Endodermal cell (in vitro differentiated cells): ENCODE measurements around the gene S100A4. TPM values are rescaled to one million over a fixed set of nuclear protein-coding genes. Genes with fewer than 3 reads are reported as not detected.
"Not testable (repeated sequence)": the region's sequence is repeated elsewhere in the genome, so short reads cannot be mapped to it uniquely, and the experiment has no call there.

Experiments
- DNase-seq: peaks from one replicate; pipeline ENCODE4 v3.0.0-alpha.2; 2017
- H3K27ac ChIP-seq: 2 replicates; pipeline ENCODE4 v1.5.1; 2013; ENCODE audit warnings: mild to moderate bottlenecking, low read depth, low read length, moderate library complexity
- H3K27me3 ChIP-seq: 2 replicates; pipeline ENCODE4 v1.6.1; 2013; ENCODE audit warnings: mild to moderate bottlenecking, low read length, moderate library complexity; ENCODE audit not compliant: insufficient read depth, control insufficient read depth, poor library complexity, severe bottlenecking
- H3K36me3 ChIP-seq: 2 replicates; pipeline ENCODE4 v1.7.0; 2013; ENCODE audit warnings: mild to moderate bottlenecking, low read length, moderate library complexity; ENCODE audit not compliant: control insufficient read depth, insufficient read depth
- H3K4me1 ChIP-seq: one replicate; pipeline ENCODE4 v1.7.0; 2013; ENCODE audit warnings: low read length; ENCODE audit not compliant: control insufficient read depth, insufficient read depth
- H3K4me3 ChIP-seq: 2 replicates; pipeline ENCODE4 v1.5.1; 2013; ENCODE audit warnings: mild to moderate bottlenecking, low read length, moderate library complexity
- H3K9ac ChIP-seq: 2 replicates; pipeline ENCODE4 v1.6.1; 2013; ENCODE audit warnings: mild to moderate bottlenecking, low read length, moderate library complexity; ENCODE audit not compliant: poor library complexity, severe bottlenecking; ENCODE audit errors: extremely low read depth
- H3K9me3 ChIP-seq: 2 replicates; pipeline ENCODE4 v1.6.1; 2013; ENCODE audit warnings: mild to moderate bottlenecking, low read length, moderate library complexity; ENCODE audit not compliant: control insufficient read depth
- H3K27ac Mint-ChIP-seq: 2 replicates; pipeline ENCODE4 v1.8.0; 2020; ENCODE audit warnings: mixed read lengths
- H3K27me3 Mint-ChIP-seq: 2 replicates; pipeline ENCODE4 v1.8.0; 2021; ENCODE audit warnings: mild to moderate bottlenecking, mixed read lengths; ENCODE audit not compliant: insufficient read depth
- H3K36me3 Mint-ChIP-seq: 2 replicates; pipeline ENCODE4 v1.8.0; 2020; ENCODE audit warnings: low read depth, mixed read lengths
- H3K4me1 Mint-ChIP-seq: 2 replicates; pipeline ENCODE4 v1.8.0; 2020; ENCODE audit warnings: mixed read lengths
- H3K4me3 Mint-ChIP-seq: 2 replicates; pipeline ENCODE4 v1.8.0; 2020; ENCODE audit warnings: mild to moderate bottlenecking, moderate library complexity, mixed read lengths
- H3K9me3 Mint-ChIP-seq: 2 replicates; pipeline ENCODE4 v1.8.0; 2020; ENCODE audit warnings: mild to moderate bottlenecking, mixed read lengths
- CTCF ChIP-seq: fragments of 200-600 bp; sonication (generic); conservative IDR thresholded peaks from 2 replicates; pipeline ENCODE4 v1.5.0; 2021; ENCODE audit warnings: antibody characterized with exemption, mild to moderate bottlenecking
- WGBS, 2 experiments: methylation state at CpG; one replicate each; pipeline versions ENCODE4 v1.1.5 to v1.1.7; 2013; ENCODE audit warnings: missing lambda C conversion rate in 2 of 2, mixed read lengths in 1 of 2; ENCODE audit not compliant: insufficient coverage in 1 of 2, insufficient read length in 1 of 2; 5-methylcytosine and 5-hydroxymethylcytosine counted together
- total RNA-seq, 2 donors: library from RNA; stranded (reverse); fragmentation: NEBNext Ultra II Directional in 1 of 2; extraction: Animal tissue kit (Norgen Biotek cat#: 25700) in 1 of 2; gene quantifications; 2 replicates in 1 of 2; 3 replicates in 1 of 2; pipeline ENCODE4 v1.2.1, GENCODE V29; 2021

The S100A4 gene
- total RNA-seq, 2 donors from 2014 or later: 4.9 to 6.2 TPM

- Histone ChIP-seq H3K27ac (peak overlapping the region; percentile 67), H3K27me3 (no peaks in the 10 kb centered on the region), H3K36me3 (no peaks in the 10 kb centered on the region), H3K4me3 (peak overlapping the region; percentile 6), H3K9me3 (peaks cover 8% of the 10 kb centered on the region), H3K4me1 (peaks cover 13% of the 10 kb centered on the region), H3K9ac (peak overlapping the region; percentile 77)
- no peak overlapping the region for H3K4me3 Mint-ChIP-seq
- H3K9me3 Mint-ChIP-seq: peaks cover 24% of the 10 kb centered on the region
- H3K27ac Mint-ChIP-seq: peak overlapping the region; percentile 95
- no peaks in the 10 kb centered on the region for H3K27me3 Mint-ChIP-seq
- H3K36me3 Mint-ChIP-seq: peaks cover 3% of the 10 kb centered on the region
- no peak for DNase-seq
- TF ChIP-seq CTCF: no peak
- H3K4me1 Mint-ChIP-seq: peaks cover 27% of the 10 kb centered on the region
Measured at GRCh38 chr1:153578490-153578889, 32.9 kb upstream of the S100A4 start.

- Mint-ChIP-seq H3K36me3 (peaks cover 3% of the 10 kb centered on the region), H3K27me3 (no peaks in the 10 kb centered on the region), H3K9me3 (peaks cover 29% of the 10 kb centered on the region), H3K4me3 (no peak overlapping the region), H3K27ac (peak overlapping the region; percentile 95), H3K4me1 (peaks cover 27% of the 10 kb centered on the region)
- WGBS, 2 experiments: 77 to 87% methylated on average over 3 to 9 of the region's 9 CpGs
- H3K4me3 ChIP-seq: peak overlapping the region; percentile 39
- H3K9ac ChIP-seq: peak overlapping the region; percentile 77
- H3K9me3 ChIP-seq: peaks cover 8% of the 10 kb centered on the region
- H3K27ac ChIP-seq: no peak overlapping the region
- no peak for DNase-seq
- TF ChIP-seq CTCF: no peak
- H3K36me3 ChIP-seq: no peaks in the 10 kb centered on the region
- peaks cover 13% of the 10 kb centered on the region for H3K4me1 ChIP-seq
- H3K27me3 ChIP-seq: no peaks in the 10 kb centered on the region
Measured at GRCh38 chr1:153577624-153578051, 32.0 kb upstream of the S100A4 start.

- H3K9me3 ChIP-seq: peaks cover 8% of the 10 kb centered on the region
- H3K4me1 ChIP-seq: peaks cover 13% of the 10 kb centered on the region
- 84 to 93% methylated on average over 3 to 4 of the region's 4 CpGs for WGBS, 2 experiments
- peak overlapping the region; percentile 18 for H3K9ac ChIP-seq
- H3K36me3 Mint-ChIP-seq: peaks cover 3% of the 10 kb centered on the region
- H3K4me1 Mint-ChIP-seq: peaks cover 27% of the 10 kb centered on the region
- DNase-seq: no peak
- no peaks in the 10 kb centered on the region for H3K36me3 ChIP-seq
- peak overlapping the region; percentile 95 for H3K27ac Mint-ChIP-seq
- H3K4me3 Mint-ChIP-seq: no peak overlapping the region
- peaks cover 30% of the 10 kb centered on the region for H3K9me3 Mint-ChIP-seq
- no peaks in the 10 kb centered on the region for H3K27me3 Mint-ChIP-seq
- H3K27me3 ChIP-seq: no peaks in the 10 kb centered on the region
- no peak for TF ChIP-seq CTCF
- H3K27ac ChIP-seq: no peak overlapping the region
- H3K4me3 ChIP-seq: no peak overlapping the region
Measured at GRCh38 chr1:153577138-153577537, 31.5 kb upstream of the S100A4 start.

- H3K4me3 Mint-ChIP-seq, DNase-seq, H3K4me1 ChIP-seq, H3K36me3 Mint-ChIP-seq, H3K27me3 Mint-ChIP-seq, H3K27me3 ChIP-seq, H3K27ac ChIP-seq, H3K4me3 ChIP-seq, H3K9ac ChIP-seq, H3K9me3 ChIP-seq, H3K36me3 ChIP-seq, H3K27ac Mint-ChIP-seq: not testable (repeated sequence)
- 93 to 100% methylated on average over 3 to 4 of the region's 10 CpGs for WGBS, 2 experiments
- peaks cover 28% of the 10 kb centered on the region for H3K4me1 Mint-ChIP-seq
- H3K9me3 Mint-ChIP-seq: peaks cover 29% of the 10 kb centered on the region
Measured at GRCh38 chr1:153575497-153575896, 29.9 kb upstream of the S100A4 start.

GRCh38 chr1:153575081-153575491, 29.5 kb upstream of the S100A4 start:
- H3K4me1 ChIP-seq, H3K36me3 ChIP-seq, H3K36me3 Mint-ChIP-seq, H3K27me3 ChIP-seq, DNase-seq, H3K27ac ChIP-seq, H3K27ac Mint-ChIP-seq, H3K4me3 ChIP-seq, H3K27me3 Mint-ChIP-seq, H3K9me3 ChIP-seq, H3K9ac ChIP-seq, H3K4me3 Mint-ChIP-seq: not testable (repeated sequence)
- WGBS, 2 experiments: 91 to 98% methylated on average over 7 to 35 of the region's 35 CpGs
- H3K9me3 Mint-ChIP-seq: peaks cover 29% of the 10 kb centered on the region
- H3K4me1 Mint-ChIP-seq: peaks cover 28% of the 10 kb centered on the region
